Activated CD4-positive, alpha-beta memory T cell treated with anti-CD3 and anti-CD28 coated beads, Interleukin-2, amount 10 ng/mL, durations not matched to agents 7 days and 5 days (primary cell): ENCODE measurements around the gene DES. TPM values are rescaled to one million over a fixed set of nuclear protein-coding genes. Genes with fewer than 3 reads are reported as not detected.

Experiments used
- CTCF ChIA-PET: fragments of 350-600 bp; sonication (Branson Sonifier 250); formaldehyde crosslinking; loops from one replicate; lab custom pipeline; 2021; ENCODE audit warnings: antibody characterized with exemption, inconsistent platforms; lab: Charles Lee
- POLR2A ChIA-PET: fragments of 350-600 bp; sonication (Branson Sonifier 250); formaldehyde crosslinking; loops from one replicate; lab custom pipeline; 2021; ENCODE audit warnings: antibody characterized with exemption; lab: Charles Lee
- DNase-seq: peaks from one replicate; pipeline ENCODE4 v3.0.0-alpha.2; 2020
- H3K27ac Mint-ChIP-seq: one replicate; pipeline ENCODE4 v1.8.0; 2021; ENCODE audit warnings: mild to moderate bottlenecking, mixed read lengths
- H3K27me3 Mint-ChIP-seq: one replicate; pipeline ENCODE4 v1.8.0; 2021; ENCODE audit warnings: mixed read lengths
- H3K36me3 Mint-ChIP-seq: one replicate; pipeline ENCODE4 v1.8.0; 2021; ENCODE audit warnings: low read depth, mixed read lengths
- H3K4me1 Mint-ChIP-seq: one replicate; pipeline ENCODE4 v1.8.0; 2021; ENCODE audit warnings: mixed read lengths
- H3K4me3 Mint-ChIP-seq: one replicate; pipeline ENCODE4 v1.8.0; 2021; ENCODE audit warnings: mild to moderate bottlenecking, mixed read lengths
- H3K9me3 Mint-ChIP-seq: one replicate; pipeline ENCODE4 v1.8.0; 2021; ENCODE audit warnings: mixed read lengths
- total RNA-seq, 2 experiments: library from RNA; stranded (reverse); gene quantifications; one replicate each; pipeline ENCODE4 v1.2.3, GENCODE V29; 2021

Gene DES
- total RNA-seq = not detected

- POLR2A ChIA-PET = no interaction called here
Observed at GRCh38 chr2:219418155-219419011, at the start of gene DES. Gene DES (plus strand): TSS chr2:219418377. CDS start chr2:219418463, 86 bp downstream.

GRCh38 chr2:219368690-219369191, 49.4 kb upstream of the DES start:
- no peak overlapping the region for H3K27ac Mint-ChIP-seq
- no peaks in the 10 kb centered on the region for H3K9me3 Mint-ChIP-seq
- POLR2A ChIA-PET = no interaction called here
- no peak overlapping the region for H3K4me3 Mint-ChIP-seq
- DNase-seq = no peak
- H3K36me3 Mint-ChIP-seq = peaks cover 3% of the 10 kb centered on the region
- CTCF ChIA-PET = interaction anchor here (1.1 kb wide), 1 partner anchor 16 kb away, joined by 3 read pairs; no protein-coding TSS in a partner anchor
- no peaks in the 10 kb centered on the region for H3K4me1 Mint-ChIP-seq
- H3K27me3 Mint-ChIP-seq = no peaks in the 10 kb centered on the region

More at GRCh38 chr2:219418155-219419011, at the start of gene DES:
- H3K27ac Mint-ChIP-seq = no peak within 1 kb of the TSS
- DNase-seq = no peak
- no peak within 1 kb of the TSS for H3K4me3 Mint-ChIP-seq
- CTCF ChIA-PET = no interaction called here
- H3K36me3 Mint-ChIP-seq = no peaks in the 10 kb centered on the region
- H3K4me1 Mint-ChIP-seq = peaks cover 4% of the 10 kb centered on the region
- H3K27me3 Mint-ChIP-seq = peaks cover 51% of the 10 kb centered on the region
- H3K9me3 Mint-ChIP-seq = no peaks in the 10 kb centered on the region

- peaks cover 6% of the 10 kb centered on the region for H3K36me3 Mint-ChIP-seq
- no peak overlapping the region for H3K4me3 Mint-ChIP-seq
- no peaks in the 10 kb centered on the region for H3K4me1 Mint-ChIP-seq
- no peak for DNase-seq
- POLR2A ChIA-PET = no interaction called here
- no peaks in the 10 kb centered on the region for H3K27me3 Mint-ChIP-seq
- H3K27ac Mint-ChIP-seq = no peak overlapping the region
- no peaks in the 10 kb centered on the region for H3K9me3 Mint-ChIP-seq
- CTCF ChIA-PET = no interaction called here
Observed at GRCh38 chr2:219369447-219369861, 48.7 kb upstream of the DES start.

GRCh38 chr2:219378163-219378851, 39.9 kb upstream of the DES start:
- ChIA-PET POLR2A (interaction anchor here (1.1 kb wide), 1 partner anchor 9 kb away, joined by 3 read pairs; the partner anchor contains the start of gene DNPEP), CTCF (interaction anchor here (0.7 kb wide), 1 partner anchor 163 kb away, joined by 3 read pairs; no protein-coding TSS in a partner anchor)
- no peak for DNase-seq
- Mint-ChIP-seq H3K36me3 (peaks cover 25% of the 10 kb centered on the region), H3K27me3 (no peaks in the 10 kb centered on the region), H3K9me3 (no peaks in the 10 kb centered on the region), H3K4me1 (no peaks in the 10 kb centered on the region), H3K4me3 (no peak overlapping the region), H3K27ac (no peak overlapping the region)

- POLR2A ChIA-PET = no interaction called here
- H3K9me3 Mint-ChIP-seq = no peaks in the 10 kb centered on the region
- H3K4me3 Mint-ChIP-seq = no peak overlapping the region
- peaks cover 29% of the 10 kb centered on the region for H3K36me3 Mint-ChIP-seq
- CTCF ChIA-PET = no interaction called here
- H3K27ac Mint-ChIP-seq = no peak overlapping the region
- H3K4me1 Mint-ChIP-seq = no peaks in the 10 kb centered on the region
- no peaks in the 10 kb centered on the region for H3K27me3 Mint-ChIP-seq
- DNase-seq = no peak
Observed at GRCh38 chr2:219380926-219381325, 37.3 kb upstream of the DES start.

GRCh38 chr2:219381448-219381847, 36.7 kb upstream of the DES start:
- H3K27me3 Mint-ChIP-seq = no peaks in the 10 kb centered on the region
- no peaks in the 10 kb centered on the region for H3K9me3 Mint-ChIP-seq
- H3K36me3 Mint-ChIP-seq = peaks cover 30% of the 10 kb centered on the region
- CTCF ChIA-PET = no interaction called here
- DNase-seq = no peak
- POLR2A ChIA-PET = interaction anchor here (0.5 kb wide), 1 partner anchor 579 kb away, joined by 3 read pairs; no protein-coding TSS in a partner anchor
- no peak overlapping the region for H3K4me3 Mint-ChIP-seq
- peaks cover 4% of the 10 kb centered on the region for H3K4me1 Mint-ChIP-seq
- no peak overlapping the region for H3K27ac Mint-ChIP-seq

- H3K36me3 Mint-ChIP-seq = peaks cover 33% of the 10 kb centered on the region
- no peak for DNase-seq
- H3K4me1 Mint-ChIP-seq = peaks cover 16% of the 10 kb centered on the region
- ChIA-PET CTCF (no interaction called here), POLR2A (no interaction called here)
- no peak overlapping the region for H3K4me3 Mint-ChIP-seq
- H3K27me3 Mint-ChIP-seq = no peaks in the 10 kb centered on the region
- H3K27ac Mint-ChIP-seq = no peak overlapping the region
- H3K9me3 Mint-ChIP-seq = no peaks in the 10 kb centered on the region
Observed at GRCh38 chr2:219384083-219384713, 34.0 kb upstream of the DES start.

- peaks cover 33% of the 10 kb centered on the region for H3K36me3 Mint-ChIP-seq
- peaks cover 16% of the 10 kb centered on the region for H3K4me1 Mint-ChIP-seq
- no peak for DNase-seq
- H3K9me3 Mint-ChIP-seq = no peaks in the 10 kb centered on the region
- CTCF ChIA-PET = no interaction called here
- no peaks in the 10 kb centered on the region for H3K27me3 Mint-ChIP-seq
- POLR2A ChIA-PET = no interaction called here
- peak overlapping the region; percentile 14 for H3K4me3 Mint-ChIP-seq
- peak overlapping the region; percentile 14 for H3K27ac Mint-ChIP-seq
Observed at GRCh38 chr2:219384859-219385258, 33.3 kb upstream of the DES start.

GRCh38 chr2:219385958-219386520, 32.1 kb upstream of the DES start:
- Mint-ChIP-seq H3K27ac (no peak overlapping the region), H3K4me1 (peaks cover 16% of the 10 kb centered on the region), H3K36me3 (peaks cover 33% of the 10 kb centered on the region), H3K4me3 (peak overlapping the region; percentile 93), H3K27me3 (peaks cover 2% of the 10 kb centered on the region), H3K9me3 (no peaks in the 10 kb centered on the region)
- ChIA-PET POLR2A (interaction anchor here (3.5 kb wide), 1 partner anchor 132 kb away, joined by 17 read pairs; the partner anchor contains the start of genes TUBA4A and TUBA4B), CTCF (interaction anchor here (1.0 kb wide), 1 partner anchor 110 kb away, joined by 3 read pairs; a partner anchor contains a TSS)
- no peak for DNase-seq

GRCh38 chr2:219386532-219387280, 31.5 kb upstream of the DES start:
- peak overlapping the region; percentile 93 for H3K4me3 Mint-ChIP-seq
- peaks cover 16% of the 10 kb centered on the region for H3K4me1 Mint-ChIP-seq
- ChIA-PET POLR2A (interaction anchor here (0.8 to 3.5 kb wide), 9 partner anchors 9 to 209 kb away, joined by 3 to 17 read pairs (median 4); partner anchors contain the start of genes DNAJB2, GLB1L, STK16 and TUBA4A), CTCF (interaction anchor here (0.8 to 3.5 kb wide), 6 partner anchors 16 to 112 kb away, joined by 3 to 27 read pairs (median 8); partner anchors contain the start of genes DNAJB2 and GMPPA)
- H3K27me3 Mint-ChIP-seq = peaks cover 5% of the 10 kb centered on the region
- peak overlapping the region; percentile 88 for H3K27ac Mint-ChIP-seq
- DNase-seq = peak; percentile 30
- peaks cover 27% of the 10 kb centered on the region for H3K36me3 Mint-ChIP-seq
- no peaks in the 10 kb centered on the region for H3K9me3 Mint-ChIP-seq

GRCh38 chr2:219387306-219388120, 30.7 kb upstream of the DES start, which contains the start of gene DNPEP:
Gene DNPEP (minus strand): TSS chr2:219387912. CDS start chr2:219387794, 118 bp downstream.
- peak; percentile 95 for DNase-seq
- ChIA-PET CTCF (interaction anchor here (0.8 to 3.5 kb wide), 10 partner anchors 15 to 677 kb away, joined by 3 to 27 read pairs (median 6); partner anchors contain the start of genes DNAJB2, GMPPA and TTLL4), POLR2A (interaction anchor here (0.6 to 3.5 kb wide), 13 partner anchors 9 to 728 kb away, joined by 3 to 17 read pairs (median 4); partner anchors contain the start of genes BCS1L, CNPPD1, DNAJB2 and GLB1L)
- Mint-ChIP-seq H3K27ac (peak within 1 kb of the TSS; percentile 88), H3K36me3 (peaks cover 24% of the 10 kb centered on the region), H3K4me3 (peak within 1 kb of the TSS; percentile 93), H3K27me3 (peaks cover 5% of the 10 kb centered on the region), H3K4me1 (peaks cover 16% of the 10 kb centered on the region), H3K9me3 (no peaks in the 10 kb centered on the region)
